K562 (cell line): ENCODE data around the gene AVPR1A. TPM values are rescaled to one million over a fixed set of nuclear protein-coding genes. Genes with fewer than 3 reads are reported as not detected.

ENCODE experiments used
- ATAC-seq: fragments of 200-7000 bp; cut with Tn5 transposase; 3 replicates; pipeline ENCODE4 v1.9.1; 2020; ENCODE audit warnings: moderate library complexity
- BruUV-seq: library from RNA; stranded (reverse); fragments of 400-500 nt; replicated peaks from 2 replicates; lab custom pipeline; 2021; lab: Mats Ljungman, UMichigan
- CTCF ChIA-PET: fragments of 300-600 bp; formaldehyde crosslinking; extraction: SDS; loops from one replicate; lab custom pipeline; 2021; ENCODE audit warnings: low intra/inter-chr PET ratio; lab: Yijun Ruan, JAX
- POLR2A ChIA-PET: fragments of 300-600, 350-650 bp; sonication (Branson Sonifier 250); formaldehyde crosslinking; extraction: SDS; loops from one replicate; lab custom pipeline; 2021; ENCODE audit warnings: antibody characterized with exemption, inconsistent platforms; lab: Yijun Ruan, JAX
- DNase-seq, 4 experiments: peaks; one replicate each; pipeline versions ENCODE4 v3.0.0 to v3.0.0-alpha.2; 2011 to 2018; ENCODE audit warnings: low spot score in 3 of 4, mixed read lengths in 3 of 4; ENCODE audit errors: extremely low read depth in 1 of 4
- FAIRE-seq: peaks from 2 replicates; lab custom pipeline; 2011; peaks lifted over from hg19 to GRCh38; lab: Jason Lieb, UNC
- H2AFZ ChIP-seq: 2 replicates; pipeline ENCODE4 v1.6.0; 2011; ENCODE audit warnings: low read depth, low read length, control low read depth, inconsistent platforms
- H3K27ac ChIP-seq: fragments of 200-600 bp; 3 replicates; pipeline ENCODE4 v1.8.0; 2011; ENCODE audit warnings: low read depth, mild to moderate bottlenecking, control low read depth, inconsistent platforms, low read length, moderate library complexity, mixed read lengths; ENCODE audit errors: extremely low read depth
- H3K27me3 ChIP-seq, 2 experiments: fragments of 300-600 bp in 1 of 2; 2 replicates in 1 of 2; 3 replicates in 1 of 2; pipeline versions ENCODE4 v1.6.0 to v1.8.0; 2011; ENCODE audit warnings: inconsistent platforms in 2 of 2, low read length in 2 of 2, mild to moderate bottlenecking in 1 of 2, mixed read lengths in 1 of 2, moderate library complexity in 1 of 2; ENCODE audit not compliant: control insufficient read depth in 2 of 2, insufficient read depth in 2 of 2
- H3K36me3 ChIP-seq: fragments of 300-600 bp; 3 replicates; pipeline ENCODE4 v1.8.0; 2011; ENCODE audit warnings: mild to moderate bottlenecking, low read length, inconsistent platforms; ENCODE audit not compliant: control insufficient read depth, insufficient read depth
- H3K4me1 ChIP-seq, 2 experiments: fragments of 200-600 bp in 1 of 2; replicated peaks in 1 of 2; 2 replicates in 1 of 2; 3 replicates in 1 of 2; pipeline versions ENCODE4 v1.5.1 to v1.8.0; 2011; ENCODE audit warnings: inconsistent platforms in 2 of 2, low read length in 2 of 2, mild to moderate bottlenecking in 1 of 2, mixed read lengths in 1 of 2, moderate library complexity in 1 of 2; ENCODE audit not compliant: control insufficient read depth in 2 of 2, insufficient read depth in 2 of 2
- H3K4me2 ChIP-seq: 2 replicates; pipeline ENCODE4 v1.6.1; 2011; ENCODE audit warnings: low read length, control low read depth, inconsistent platforms, mixed read lengths; ENCODE audit not compliant: insufficient read depth
- H3K4me3 ChIP-seq: fragments of 200-600 bp; sonication (generic), shearing (Covaris generic); 2 replicates; pipeline ENCODE4 v1.5.1; 2016; ENCODE audit warnings: control low read depth, inconsistent platforms
- H3K79me2 ChIP-seq: fragments of 200-600 bp; 3 replicates; pipeline ENCODE4 v1.8.0; 2011; ENCODE audit warnings: low read length, inconsistent platforms; ENCODE audit not compliant: control insufficient read depth, insufficient read depth
- H3K9ac ChIP-seq, 2 experiments: 2 replicates each; pipeline versions ENCODE4 v1.6.0 to v1.6.1; 2011; ENCODE audit warnings: low read depth in 2 of 2, low read length in 2 of 2, control low read depth in 1 of 2, inconsistent platforms in 1 of 2, mild to moderate bottlenecking in 1 of 2, mixed read lengths in 1 of 2; ENCODE audit not compliant: insufficient read depth in 1 of 2
- H3K9me1 ChIP-seq: one replicate; pipeline ENCODE4 v1.6.0; 2011; ENCODE audit warnings: inconsistent platforms, mild to moderate bottlenecking, low read length, moderate library complexity; ENCODE audit not compliant: control insufficient read depth, insufficient read depth
- H3K9me3 ChIP-seq: replicated peaks from 2 replicates; pipeline ENCODE4 v1.5.1; 2011; ENCODE audit warnings: low read depth, low read length, inconsistent platforms; ENCODE audit not compliant: control insufficient read depth, insufficient read depth
- H4K20me1 ChIP-seq: replicated peaks from 2 replicates; pipeline ENCODE4 v1.6.1; 2011; ENCODE audit warnings: low read length, inconsistent platforms, mixed read lengths; ENCODE audit not compliant: control insufficient read depth, insufficient read depth
- EHMT2 ChIP-seq: fragments of 450-650 bp; IDR thresholded peaks from 2 replicates; pipeline ENCODE4 v1.6.1; 2018; ENCODE audit warnings: antibody characterized with exemption
- GABPB1 ChIP-seq: sonication (generic); formaldehyde crosslinking; IDR thresholded peaks from 2 replicates; pipeline ENCODE4 v1.8.0; 2022; ENCODE audit warnings: mild to moderate bottlenecking, missing genetic modification reagents
- IRF1 ChIP-seq: sonication (generic); formaldehyde crosslinking; IDR thresholded peaks from 2 replicates; pipeline ENCODE4 v1.8.0; 2022; ENCODE audit warnings: missing genetic modification reagents, mild to moderate bottlenecking, borderline replicate concordance
- MBD2 ChIP-seq: sonication (generic); IDR thresholded peaks from 2 replicates; pipeline ENCODE4 v1.6.1; 2016; ENCODE audit warnings: low read depth, borderline replicate concordance
- MCM3 ChIP-seq: fragments of 450-650 bp; IDR thresholded peaks from 2 replicates; pipeline ENCODE4 v1.6.1; 2016
- MGA ChIP-seq: fragments of 450-650 bp; IDR thresholded peaks from 2 replicates; pipeline ENCODE4 v1.6.1; 2016; ENCODE audit warnings: mild to moderate bottlenecking, moderate library complexity
- MTA1 ChIP-seq: fragments of 450-650 bp; IDR thresholded peaks from 2 replicates; pipeline ENCODE4 v1.6.1; 2017; ENCODE audit warnings: borderline replicate concordance
- PURB ChIP-seq: sonication (generic); formaldehyde crosslinking; IDR thresholded peaks from 2 replicates; pipeline ENCODE4 v1.9.0; 2021; ENCODE audit warnings: low read depth, mild to moderate bottlenecking, missing genetic modification reagents
- SP2 ChIP-seq: IDR thresholded peaks from 2 replicates; pipeline ENCODE4 v1.6.1; 2011; ENCODE audit warnings: mild to moderate bottlenecking, low read depth, low read length, moderate library complexity; ENCODE audit not compliant: poor library complexity, severe bottlenecking; ENCODE audit errors: extremely low read depth
- WHSC1 ChIP-seq: IDR thresholded peaks from one replicate; pipeline ENCODE4 v1.6.1; 2012; ENCODE audit warnings: low read length, control low read depth, inconsistent platforms
- ZBED1 ChIP-seq: IDR thresholded peaks from 2 replicates; pipeline ENCODE4 v1.6.1; 2014
- ZNF589 ChIP-seq: fragments of 200-800 bp; sonication (Bioruptor generic); IDR thresholded peaks from 2 replicates; pipeline ENCODE4 v1.6.1; 2016; ENCODE audit warnings: low read depth, missing genetic modification characterization, missing compliant biosample characterization
- WGBS: fragments of 100-300 bp; shearing (Covaris generic); methylation state at CpG from one replicate; pipeline ENCODE4 v1.1.6; 2016; ENCODE audit warnings: low coverage, mixed read lengths; ENCODE audit not compliant: insufficient coverage; ENCODE audit errors: missing lambda C conversion rate; 5-methylcytosine and 5-hydroxymethylcytosine counted together
- in situ Hi-C: fragments of 300-500 bp; cut with MboI; formaldehyde crosslinking; loops from 4 replicates; pipeline ENCODE4 v1.15.0; 2018; ENCODE audit warnings: inconsistent platforms, mixed read lengths
- intact Hi-C: fragments of 100-400 bp; cut with micrococcal nuclease; formaldehyde crosslinking; loops from 2 replicates; pipeline ENCODE4 v1.14.2; 2022
- polyA plus RNA-seq, 8 experiments: library from polyadenylated mRNA; depleted of rRNA in 4 of 8; stranded (reverse) in 5 of 8; unstranded in 3 of 8; fragments of >200 nt; fragmentation: Nextera tagmentation in 2 of 8; fragmentation: Illumina TruSeq in 1 of 8; extraction: Ambion mirVana in 2 of 8; extraction: Trizol in 1 of 8; gene quantifications; 2 replicates each; pipeline versions ENCODE4 v1.2.1 to v1.2.3, GENCODE V29; 2011 to 2014; ENCODE audit warnings: inconsistent platforms in 1 of 8, missing spikeins in 1 of 8
- total RNA-seq, 7 experiments: library from RNA; depleted of rRNA in 6 of 7; stranded (reverse); fragments of >200 nt in 6 of 7; fragmentation: Illumina TruSeq in 2 of 7; extraction: Trizol in 2 of 7; gene quantifications; 2 replicates each; pipeline versions ENCODE4 v1.2.1 to v1.2.3, GENCODE V29; 2011 to 2021; ENCODE audit warnings: low replicate concordance in 1 of 7

The AVPR1A gene
- total and polyA plus RNA-seq, 9 of the 15 experiments (the other 6 are each of a cell fraction or from before 2014, with no cell fraction given), result under 0.01 to 0.04 (median 0.03) TPM; not detected in 3

GRCh38 chr12:63138488-63138887 is 12.5 kb downstream of the AVPR1A start:
- no peaks in the 10 kb centered on the region for H3K9me1 ChIP-seq
- in situ Hi-C loops, result no loop called here
- no peak for TF ChIP-seq WHSC1
- TF ChIP-seq EHMT2, result no peak
- TF ChIP-seq ZNF589 (CRISPR knock-in tag), result no peak
- TF ChIP-seq MTA1, result no peak
- TF ChIP-seq ZBED1, result no peak
- no peak for TF ChIP-seq IRF1 (CRISPR knock-in tag)
- no peak for TF ChIP-seq MGA
- TF ChIP-seq GABPB1 (CRISPR knock-in tag), result no peak
- TF ChIP-seq PURB (CRISPR knock-in tag), result no peak
- TF ChIP-seq MBD2, result no peak
- TF ChIP-seq MCM3, result no peak
- no peak for TF ChIP-seq SP2
- H3K36me3 ChIP-seq, result no peaks in the 10 kb centered on the region
- POLR2A ChIA-PET, result no interaction called here
- intact Hi-C loops, result no loop called here
- H3K27ac ChIP-seq, result no peak overlapping the region
- BruUV-seq, result no TSS peak
- no peak overlapping the region for H3K4me2 ChIP-seq
- no peaks in the 10 kb centered on the region for H3K4me1 ChIP-seq
- H3K9me3 ChIP-seq, result no peaks in the 10 kb centered on the region
- H3K27me3 ChIP-seq, result no peaks in the 10 kb centered on the region
- DNase-seq, result no peak
- CTCF ChIA-PET, result no interaction called here
- WGBS, result 3% methylated on average over 4 of the region's 4 CpGs
- no peaks in the 10 kb centered on the region for H3K79me2 ChIP-seq
- H4K20me1 ChIP-seq, result no peaks in the 10 kb centered on the region
- H3K4me3 ChIP-seq, result no peak overlapping the region
- no peak for FAIRE-seq
- ATAC-seq, result no peak
- no peak overlapping the region for H2AFZ ChIP-seq
- H3K9ac ChIP-seq, result no peak overlapping the region
